ENCODE results near the gene MBP. TPM values are rescaled to one million over a fixed set of nuclear protein-coding genes. Genes with fewer than 3 reads are reported as not detected.

Gene MBP
- total RNA-seq, 2 experiments from 2014 or later = 75.4 to 79.2 TPM

DNA sequence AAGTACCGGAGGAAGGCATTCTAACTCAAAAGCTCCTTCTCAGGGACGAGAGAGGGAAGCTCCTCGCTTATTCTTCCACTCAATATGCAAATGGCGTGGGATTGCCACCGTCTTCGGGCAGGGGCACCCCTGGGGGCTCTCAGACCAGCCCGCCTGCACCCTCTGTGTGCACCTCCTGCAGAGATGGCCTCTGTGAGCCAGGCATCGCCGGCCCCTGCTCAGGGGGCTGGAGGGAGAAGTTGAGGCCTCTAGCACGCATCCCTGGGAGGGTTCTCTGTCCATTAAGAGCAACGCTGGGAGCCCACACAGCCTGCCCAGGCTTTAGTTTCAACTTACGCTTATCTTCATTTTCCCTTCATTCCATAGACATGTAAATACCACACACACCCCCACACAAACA is 125.3 kb downstream of the MBP start:
- H3K27ac Mint-ChIP-seq = no peak overlapping the region
- Histone ChIP-seq H3K9me3 (ENCODE audit: control insufficient read depth in 1 of 2, insufficient read depth in 1 of 2, low read length in 2 of 2) (no peaks in the 10 kb centered on the region), H3K4me3 (ENCODE audit: low read length) (no peak overlapping the region), H3K27ac (ENCODE audit: low read depth in 1 of 2, low read length in 2 of 2) (no peak overlapping the region), H3K27me3 (ENCODE audit: control insufficient read depth in 1 of 2, insufficient read depth in 2 of 2, low read length in 2 of 2) (no peaks in the 10 kb centered on the region), H3K36me3 (ENCODE audit: insufficient read depth, low read length) (peaks cover 41% of the 10 kb centered on the region), H3K4me1 (ENCODE audit: insufficient read depth, low read length) (peaks cover 32% of the 10 kb centered on the region)
- ChIA-PET POLR2A (interaction anchor here (0.7 kb wide), 1 partner anchor 9 kb away, joined by 3 read pairs; no protein-coding TSS in a partner anchor), CTCF (interaction anchor here (0.6 kb wide), 1 partner anchor 132 kb away, joined by 3 read pairs; no protein-coding TSS in a partner anchor)
- peaks cover 33% of the 10 kb centered on the region for H3K36me3 Mint-ChIP-seq (ENCODE audit: low read depth)
- TF ChIP-seq, protein P1, sequence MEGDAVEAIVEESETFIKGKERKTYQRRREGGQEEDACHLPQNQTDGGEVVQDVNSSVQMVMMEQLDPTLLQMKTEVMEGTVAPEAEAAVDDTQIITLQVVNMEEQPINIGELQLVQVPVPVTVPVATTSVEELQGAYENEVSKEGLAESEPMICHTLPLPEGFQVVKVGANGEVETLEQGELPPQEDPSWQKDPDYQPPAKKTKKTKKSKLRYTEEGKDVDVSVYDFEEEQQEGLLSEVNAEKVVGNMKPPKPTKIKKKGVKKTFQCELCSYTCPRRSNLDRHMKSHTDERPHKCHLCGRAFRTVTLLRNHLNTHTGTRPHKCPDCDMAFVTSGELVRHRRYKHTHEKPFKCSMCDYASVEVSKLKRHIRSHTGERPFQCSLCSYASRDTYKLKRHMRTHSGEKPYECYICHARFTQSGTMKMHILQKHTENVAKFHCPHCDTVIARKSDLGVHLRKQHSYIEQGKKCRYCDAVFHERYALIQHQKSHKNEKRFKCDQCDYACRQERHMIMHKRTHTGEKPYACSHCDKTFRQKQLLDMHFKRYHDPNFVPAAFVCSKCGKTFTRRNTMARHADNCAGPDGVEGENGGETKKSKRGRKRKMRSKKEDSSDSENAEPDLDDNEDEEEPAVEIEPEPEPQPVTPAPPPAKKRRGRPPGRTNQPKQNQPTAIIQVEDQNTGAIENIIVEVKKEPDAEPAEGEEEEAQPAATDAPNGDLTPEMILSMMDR (IDR thresholded peaks at IDR 0.05) = no peak
- intact Hi-C loops (cut with DNase I, micrococcal nuclease) = loop anchor here in 1 of 2 experiments (2.0 kb wide), 1 partner anchor 16 kb away; no protein-coding TSS in a partner anchor
- no peaks in the 10 kb centered on the region for H3K27me3 Mint-ChIP-seq
- ATAC-seq (ENCODE audit: poor library complexity) (no peak), DNase-seq (no peak)
- H3K4me1 Mint-ChIP-seq (ENCODE audit: low read depth) = peaks cover 30% of the 10 kb centered on the region
- no peaks in the 10 kb centered on the region for H3K9me3 Mint-ChIP-seq
- H3K4me3 Mint-ChIP-seq = no peak overlapping the region

DNA sequence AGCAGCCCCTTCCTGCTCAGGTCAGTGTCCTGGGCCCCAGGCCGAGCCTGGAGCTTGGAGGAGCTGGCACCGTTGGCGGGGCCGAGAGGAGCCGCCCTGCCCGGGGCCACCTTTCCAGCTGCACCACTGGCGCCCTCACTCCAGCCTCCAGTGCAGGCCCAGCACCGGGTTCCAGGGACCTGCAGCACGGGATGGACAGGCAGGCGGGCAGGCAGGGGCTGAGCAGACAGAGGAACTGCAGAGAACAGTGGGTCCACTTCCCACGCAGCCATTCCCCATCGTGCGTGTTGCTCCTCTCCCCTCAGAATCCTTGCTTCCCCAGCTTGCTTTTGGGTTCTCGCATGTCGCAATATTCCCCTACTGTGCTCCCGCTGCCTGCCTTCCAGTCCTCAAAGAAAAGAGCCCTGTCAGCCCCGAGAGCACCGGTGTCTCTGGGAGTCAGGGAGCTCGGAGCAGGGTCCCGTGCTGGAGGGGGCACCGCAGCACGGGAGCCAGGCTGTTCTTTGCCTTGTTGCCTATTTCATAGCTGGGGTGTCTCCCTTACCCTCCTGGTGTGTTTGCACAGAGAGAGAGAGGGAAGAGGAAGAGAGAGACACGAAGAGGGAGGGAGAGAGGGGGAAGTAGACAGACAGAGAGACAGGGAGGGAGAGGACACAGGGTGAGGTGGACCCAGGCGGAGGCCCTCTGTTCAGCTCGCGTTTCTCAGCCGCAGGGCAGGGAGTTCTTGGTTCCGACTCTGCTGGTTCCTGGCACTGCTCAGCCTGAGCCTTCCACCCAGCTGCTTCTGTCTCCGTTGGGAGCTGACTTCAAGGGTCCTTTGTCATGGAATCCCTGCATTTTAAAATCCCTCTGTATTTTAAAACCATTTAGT is 126.0 kb downstream of the MBP start:
- POLR2A ChIA-PET = interaction anchor here (0.7 kb wide), 1 partner anchor 10 kb away, joined by 3 read pairs; no protein-coding TSS in a partner anchor
- Mint-ChIP-seq H3K4me1 (ENCODE audit: low read depth) (peaks cover 24% of the 10 kb centered on the region), H3K27ac (no peak overlapping the region), H3K36me3 (ENCODE audit: low read depth) (peaks cover 26% of the 10 kb centered on the region), H3K27me3 (no peaks in the 10 kb centered on the region), H3K9me3 (no peaks in the 10 kb centered on the region), H3K4me3 (no peak overlapping the region)
- peaks cover 35% of the 10 kb centered on the region for H3K36me3 ChIP-seq (ENCODE audit: insufficient read depth, low read length)
- peaks cover 32% of the 10 kb centered on the region for H3K4me1 ChIP-seq (ENCODE audit: insufficient read depth, low read length)
- ATAC-seq (ENCODE audit: poor library complexity) = no peak
- no peak overlapping the region for H3K27ac ChIP-seq (ENCODE audit: low read depth in 1 of 2, low read length in 2 of 2)
- no peaks in the 10 kb centered on the region for H3K27me3 ChIP-seq (ENCODE audit: control insufficient read depth in 1 of 2, insufficient read depth in 2 of 2, low read length in 2 of 2)
- CTCF ChIA-PET = no interaction called here
- TF ChIP-seq, protein P1 (IDR thresholded peaks at IDR 0.05) = no peak
- no peak for DNase-seq
- no peak overlapping the region for H3K4me3 ChIP-seq (ENCODE audit: low read length)
- intact Hi-C loops (cut with DNase I, micrococcal nuclease) = loop anchor here in 1 of 2 experiments (2.0 kb wide), 1 partner anchor 16 kb away; no protein-coding TSS in a partner anchor
- H3K9me3 ChIP-seq (ENCODE audit: control insufficient read depth in 1 of 2, insufficient read depth in 1 of 2, low read length in 2 of 2) = no peaks in the 10 kb centered on the region

DNA sequence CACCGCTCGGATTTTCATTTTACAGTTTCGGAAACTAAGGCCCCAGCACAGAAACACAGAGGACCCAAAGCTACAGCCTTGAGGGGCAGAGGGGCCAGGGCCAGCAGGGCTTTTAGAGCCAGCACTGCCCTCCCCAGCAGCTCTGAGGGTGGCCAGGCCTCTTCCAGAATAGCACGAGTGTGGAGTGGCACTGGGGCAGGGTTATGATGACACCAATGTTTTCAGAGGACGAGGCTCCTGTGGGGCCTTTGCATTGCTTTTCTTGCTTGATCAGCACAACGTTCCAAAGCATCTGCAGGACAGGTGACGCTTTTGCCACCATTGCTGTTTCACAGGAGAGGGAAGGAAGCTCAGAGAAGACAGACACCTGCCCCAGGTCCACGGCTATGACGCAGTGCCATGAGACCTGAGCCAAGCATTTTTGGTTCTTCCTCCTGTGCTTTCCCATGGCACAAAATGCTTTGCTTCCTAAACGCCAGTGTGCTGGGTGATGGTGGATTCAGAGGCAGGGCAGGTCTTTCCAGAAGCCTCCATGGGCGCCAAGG is 126.9 kb downstream of the MBP start:
- peaks cover 25% of the 10 kb centered on the region for H3K4me1 Mint-ChIP-seq (ENCODE audit: low read depth)
- intact Hi-C loops (cut with DNase I, micrococcal nuclease) = loop anchor here (2.0 kb wide), 2 partner anchors 17 to 57 kb away; no protein-coding TSS in a partner anchor
- peaks cover 18% of the 10 kb centered on the region for H3K36me3 Mint-ChIP-seq (ENCODE audit: low read depth)
- TF ChIP-seq, protein P1 (IDR thresholded peaks at IDR 0.05) = no peak
- DNase-seq (no peak), ATAC-seq (ENCODE audit: poor library complexity) (no peak)
- H3K36me3 ChIP-seq (ENCODE audit: insufficient read depth, low read length) = peaks cover 28% of the 10 kb centered on the region
- no peaks in the 10 kb centered on the region for H3K27me3 Mint-ChIP-seq
- H3K9me3 Mint-ChIP-seq = no peaks in the 10 kb centered on the region
- no peaks in the 10 kb centered on the region for H3K27me3 ChIP-seq (ENCODE audit: control insufficient read depth in 1 of 2, insufficient read depth in 2 of 2, low read length in 2 of 2)
- CTCF ChIA-PET = no interaction called here
- peaks cover 32% of the 10 kb centered on the region for H3K4me1 ChIP-seq (ENCODE audit: insufficient read depth, low read length)
- H3K4me3 ChIP-seq (ENCODE audit: low read length) = no peak overlapping the region
- POLR2A ChIA-PET = no interaction called here
- H3K27ac Mint-ChIP-seq = no peak overlapping the region
- H3K27ac ChIP-seq (ENCODE audit: low read depth in 1 of 2, low read length in 2 of 2) = no peak overlapping the region
- no peaks in the 10 kb centered on the region for H3K9me3 ChIP-seq (ENCODE audit: control insufficient read depth in 1 of 2, insufficient read depth in 1 of 2, low read length in 2 of 2)
- H3K4me3 Mint-ChIP-seq = no peak overlapping the region
